NCI-H446 (cell line): Measurements from ENCODE around the gene PLSCR3.

ENCODE experiments used
- DNase-seq, 2 experiments: peaks; one replicate each; lab custom pipeline; 2025; lab: John Stamatoyannopoulos, UW

PLSCR3 gene

DNA sequence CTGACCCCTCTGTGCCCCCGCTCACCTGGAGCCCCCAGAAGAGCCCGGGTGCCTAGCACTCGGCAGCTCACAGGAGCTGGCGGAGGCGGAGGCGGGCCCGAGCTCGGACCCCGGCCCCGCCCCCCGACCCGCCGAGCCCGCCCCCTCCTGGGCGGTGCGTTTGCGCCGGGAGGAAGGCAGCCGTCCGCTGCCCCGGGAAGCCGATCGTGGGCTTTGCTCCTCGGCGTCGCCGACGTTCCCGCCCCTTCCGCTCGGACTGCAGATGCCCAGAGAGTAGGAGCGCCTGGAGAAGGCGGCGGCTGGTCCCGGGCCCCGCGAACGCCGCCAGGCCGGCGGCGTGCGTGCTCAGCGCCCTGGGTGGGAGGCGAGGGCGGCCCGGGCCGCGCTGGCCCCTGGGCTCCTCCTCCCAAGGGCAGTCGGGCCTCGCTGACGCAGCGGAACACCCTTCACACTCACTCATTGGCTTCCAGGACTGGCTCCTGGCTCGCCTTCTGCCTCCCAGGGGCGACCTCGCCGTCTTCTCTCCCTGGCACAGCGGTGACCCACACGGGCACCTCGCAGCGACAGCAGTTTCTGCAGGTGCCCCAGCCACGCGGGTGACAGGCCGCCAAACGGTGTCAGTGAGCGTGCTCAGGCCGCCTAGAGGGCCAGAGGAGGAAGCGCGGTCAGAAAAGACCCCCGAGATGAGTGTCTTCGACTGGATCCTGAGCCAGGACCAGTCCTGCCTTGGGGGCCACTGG is at the start of gene PLSCR3:
Gene PLSCR3, minus strand, starts transcription at position 74 of the 740 bp plus-strand sequence. CDS start 415 bp downstream, outside the sequence.
- DNase-seq = peak in 1 of 2 experiments; percentile 86

DNA sequence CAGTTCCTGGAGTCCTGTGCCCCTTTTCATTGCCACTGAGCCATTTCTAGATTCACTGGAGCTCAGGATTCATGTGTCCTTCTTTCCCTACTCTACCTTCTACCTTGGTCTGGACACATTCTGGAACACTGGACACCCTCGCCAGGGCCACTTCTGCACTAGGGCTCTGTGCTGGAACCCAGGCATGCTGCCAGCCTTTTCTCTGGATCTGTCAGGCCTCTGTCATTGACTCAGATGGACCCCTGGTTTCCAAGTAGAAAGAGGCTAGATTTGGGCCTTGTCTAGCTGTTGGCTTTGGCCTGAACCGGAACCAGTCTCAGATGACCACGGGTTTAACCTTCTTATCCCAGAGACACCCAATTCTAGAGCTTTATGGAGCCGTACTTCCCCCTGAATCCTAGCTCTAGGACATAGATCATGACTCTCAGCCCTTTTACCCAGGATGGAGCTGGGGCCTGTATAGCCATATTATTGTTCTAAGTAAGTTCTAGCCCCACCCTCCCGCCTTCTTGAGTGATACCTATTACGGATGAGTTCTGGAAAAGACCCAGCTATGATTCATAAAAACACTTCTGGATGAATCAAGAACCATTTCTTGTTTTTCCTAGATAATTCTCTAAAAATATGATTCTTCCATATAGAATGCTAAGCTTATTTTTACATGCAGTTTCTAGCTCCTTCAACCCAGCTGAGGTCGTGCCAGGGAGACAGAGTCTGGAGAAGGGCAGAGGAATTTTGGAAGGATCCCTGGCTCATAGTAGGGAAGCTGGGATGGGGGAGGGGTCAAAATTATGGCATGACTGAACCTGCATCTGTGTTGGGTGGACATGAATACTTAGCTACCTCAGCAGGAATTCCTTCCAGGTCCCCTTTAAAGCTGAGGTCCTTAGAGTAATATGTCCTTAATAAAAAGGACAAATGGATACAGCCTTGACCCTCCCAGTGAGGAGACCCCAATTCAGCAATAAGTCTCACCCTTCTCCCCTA is 49.5 kb upstream of the PLSCR3 start:
- no peak for DNase-seq

DNA sequence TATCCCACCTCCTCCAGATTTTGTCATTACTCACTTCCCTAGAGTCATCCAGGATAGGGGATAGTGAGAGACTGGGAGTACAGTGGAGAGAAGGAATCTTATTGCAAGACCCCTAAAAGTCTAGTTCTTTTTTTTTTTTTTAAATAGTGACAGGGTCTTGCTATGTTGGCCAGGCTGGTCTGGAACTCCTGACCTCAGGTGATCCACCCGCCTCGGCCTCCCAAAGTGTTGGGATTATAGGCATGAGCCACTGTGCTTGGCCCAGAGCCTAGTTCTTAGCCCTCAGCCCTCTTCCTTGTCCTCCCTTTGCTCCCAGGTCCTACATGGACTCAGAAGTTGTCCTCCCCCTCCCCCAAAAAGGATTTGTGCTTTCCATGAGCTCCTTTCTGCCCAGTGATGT is 47.8 kb upstream of the PLSCR3 start:
- no peak for DNase-seq

DNA sequence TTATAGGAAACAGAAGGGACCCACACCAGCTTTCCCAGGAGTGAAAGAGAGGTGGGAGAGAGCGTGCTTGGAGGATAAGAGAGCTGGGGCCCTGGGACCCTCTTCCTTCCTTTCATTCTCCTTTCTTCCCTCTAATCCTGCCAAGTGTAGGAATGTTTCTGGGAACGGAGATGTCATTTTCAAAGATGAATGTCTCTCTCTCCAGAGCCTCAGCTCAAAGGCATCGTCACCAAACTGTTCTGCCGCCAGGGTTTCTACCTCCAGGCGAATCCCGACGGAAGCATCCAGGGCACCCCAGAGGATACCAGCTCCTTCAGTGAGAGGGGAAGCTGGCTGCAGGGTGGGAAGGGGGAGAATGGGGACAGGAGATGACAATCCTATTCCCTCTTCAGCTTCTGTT is 46.9 kb upstream of the PLSCR3 start:
- DNase-seq = no peak

DNA sequence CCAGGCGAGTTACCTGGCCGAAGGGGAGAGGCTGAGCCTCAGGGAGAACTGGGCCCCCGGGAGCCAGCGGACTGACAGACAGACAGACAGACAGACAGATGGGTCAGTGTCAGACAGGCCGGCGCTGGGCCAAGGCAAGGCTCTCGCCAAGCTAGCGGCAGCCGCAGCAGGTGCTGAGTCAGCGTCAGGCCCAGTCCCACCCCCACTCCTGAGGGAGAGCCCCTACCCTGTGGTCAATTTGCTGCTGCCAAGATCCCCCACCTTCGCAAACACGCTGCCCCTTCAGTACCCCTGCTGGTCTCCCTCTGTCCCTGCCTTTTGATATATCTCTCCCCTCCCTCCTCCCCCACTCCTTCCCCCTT is 46.5 kb upstream of the PLSCR3 start:
- DNase-seq = peak in 1 of 2 experiments; percentile 67

DNA sequence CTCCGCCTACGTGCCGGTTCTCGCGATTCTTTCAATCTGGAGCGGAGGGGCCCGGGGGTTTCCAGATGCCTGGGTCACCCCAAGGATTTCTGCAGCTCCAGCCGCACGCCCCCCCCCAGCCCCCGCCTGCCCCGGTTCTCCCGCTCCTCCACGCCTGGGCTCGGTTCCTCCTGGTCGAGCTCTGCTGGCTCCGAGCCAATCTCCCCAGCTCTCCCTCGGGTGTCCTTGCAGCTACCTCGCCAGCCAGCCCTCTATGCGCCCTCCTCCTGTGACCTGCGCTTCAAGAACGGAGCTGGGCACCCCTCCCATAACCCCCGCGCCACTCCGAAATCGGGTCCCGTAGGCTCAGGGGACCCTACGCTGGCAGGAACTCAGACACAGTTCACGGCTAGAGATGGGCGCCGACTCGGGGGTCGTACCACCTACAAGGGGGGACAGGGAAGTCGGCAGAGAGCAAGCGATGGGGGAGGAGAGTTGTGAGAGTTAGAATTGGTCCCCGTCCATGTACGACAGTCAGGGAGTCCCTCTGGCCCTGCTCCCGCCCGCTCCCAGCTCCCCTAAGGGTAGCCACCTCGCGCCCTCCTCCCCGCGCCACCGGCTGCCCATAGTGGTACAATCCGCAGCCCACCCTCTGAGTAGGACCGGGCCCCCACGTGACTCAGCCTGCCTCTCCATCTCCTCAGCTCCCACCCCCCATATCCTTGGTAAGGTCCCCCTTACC is 45.9 kb upstream of the PLSCR3 start:
- DNase-seq = peak; percentile 57 to 72

DNA sequence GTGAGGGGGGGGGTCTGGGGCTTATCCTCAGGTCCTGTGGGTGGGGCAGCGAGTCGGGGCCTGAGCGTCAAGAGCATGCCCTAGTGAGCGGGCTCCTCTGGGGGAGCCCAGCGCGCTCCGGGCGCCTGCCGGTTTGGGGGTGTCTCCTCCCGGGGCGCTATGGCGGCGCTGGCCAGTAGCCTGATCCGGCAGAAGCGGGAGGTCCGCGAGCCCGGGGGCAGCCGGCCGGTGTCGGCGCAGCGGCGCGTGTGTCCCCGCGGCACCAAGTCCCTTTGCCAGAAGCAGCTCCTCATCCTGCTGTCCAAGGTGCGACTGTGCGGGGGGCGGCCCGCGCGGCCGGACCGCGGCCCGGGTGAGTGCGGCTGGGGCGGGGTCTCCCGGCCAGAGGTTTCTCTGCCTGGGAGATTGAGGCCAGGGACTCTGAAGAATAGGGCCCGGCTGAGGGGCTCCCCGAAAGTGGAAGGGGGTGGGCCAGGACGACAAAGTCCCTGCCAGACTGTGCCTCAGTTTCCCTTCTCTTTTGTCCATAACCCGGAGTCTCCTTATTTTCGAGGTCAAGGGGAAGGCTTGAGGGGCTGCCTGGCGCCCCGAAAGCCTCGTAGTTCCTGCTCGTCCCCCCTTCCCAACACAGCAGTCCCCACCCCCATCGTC is 45.3 kb upstream of the PLSCR3 start, which contains the start of gene FGF11:
Gene FGF11, plus strand, starts transcription at position 51 of the 651 bp plus-strand sequence. Its CDS starts 109 bp downstream, at position 160.
- no peak for DNase-seq

DNA sequence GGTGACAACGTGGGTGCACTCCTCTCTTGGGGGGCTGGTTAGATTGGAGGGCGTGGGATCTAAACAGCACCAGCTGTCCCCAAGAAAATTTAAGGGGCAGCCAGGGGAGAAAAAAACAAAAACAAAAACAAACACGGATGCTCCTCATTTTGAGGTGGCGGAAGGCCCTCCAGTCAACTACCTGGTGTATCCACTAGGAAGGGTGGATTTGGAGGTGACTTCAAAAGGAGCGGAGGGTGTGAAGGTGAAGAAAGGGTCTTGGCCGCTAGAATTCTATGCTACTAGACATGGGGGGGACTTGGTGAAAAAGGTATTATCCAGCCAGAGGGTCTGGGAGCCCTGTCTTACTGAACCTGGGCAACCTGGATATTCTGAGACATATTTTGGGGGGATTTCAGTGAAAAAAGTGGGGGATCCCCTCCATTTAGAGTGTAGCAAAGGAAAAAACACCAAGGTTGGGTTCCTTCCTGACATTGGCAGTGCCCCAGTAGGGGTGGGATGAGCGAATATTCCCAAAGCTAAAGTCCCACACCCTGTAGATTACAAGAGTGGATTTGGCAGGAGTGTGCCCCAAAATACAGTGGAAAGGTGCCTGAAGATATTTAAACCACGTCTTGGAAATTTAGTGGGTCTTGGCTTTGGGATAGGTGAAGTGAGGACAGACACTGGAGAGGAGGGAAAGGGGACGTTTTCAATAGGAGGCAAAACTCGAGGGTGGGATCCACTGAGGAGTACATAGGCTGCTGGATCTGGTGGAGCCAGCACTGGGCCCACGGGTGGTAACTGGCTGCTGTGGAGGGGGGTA is 44.5 kb upstream of the PLSCR3 start:
- no peak for DNase-seq

DNA sequence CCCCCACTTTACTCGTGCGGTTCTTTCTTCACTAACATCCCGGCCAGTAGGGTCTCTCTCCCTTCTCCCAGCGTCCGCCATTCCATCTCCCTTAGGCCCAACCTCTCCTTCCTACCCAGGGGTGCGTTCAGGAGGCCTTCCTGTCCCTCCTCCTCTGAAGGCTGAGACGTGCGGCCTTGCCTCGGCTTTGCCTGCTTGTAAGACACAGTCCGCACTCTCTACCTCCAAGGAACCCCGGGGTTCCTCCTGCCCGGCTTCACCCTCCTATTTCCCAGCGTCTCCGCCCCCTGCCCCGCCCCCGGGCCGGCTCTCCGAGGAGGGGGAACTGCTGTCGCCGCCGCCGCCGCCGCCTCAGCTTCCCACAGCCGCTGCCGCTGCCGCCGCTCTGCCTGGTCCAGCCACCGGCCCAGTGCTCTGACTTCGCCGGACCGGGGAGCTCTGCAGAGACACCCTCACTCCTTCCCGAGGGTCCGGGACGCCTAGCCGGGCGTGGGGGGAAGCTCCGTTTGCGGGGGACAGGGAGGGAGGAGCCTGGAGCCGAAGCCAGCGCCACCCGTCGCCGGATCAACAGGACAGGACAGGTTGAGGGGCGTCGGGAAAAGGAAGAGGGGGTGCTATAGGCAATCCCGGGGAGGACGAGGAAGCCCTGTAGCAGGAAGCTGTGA is 43.8 kb upstream of the PLSCR3 start:
- no peak for DNase-seq

DNA sequence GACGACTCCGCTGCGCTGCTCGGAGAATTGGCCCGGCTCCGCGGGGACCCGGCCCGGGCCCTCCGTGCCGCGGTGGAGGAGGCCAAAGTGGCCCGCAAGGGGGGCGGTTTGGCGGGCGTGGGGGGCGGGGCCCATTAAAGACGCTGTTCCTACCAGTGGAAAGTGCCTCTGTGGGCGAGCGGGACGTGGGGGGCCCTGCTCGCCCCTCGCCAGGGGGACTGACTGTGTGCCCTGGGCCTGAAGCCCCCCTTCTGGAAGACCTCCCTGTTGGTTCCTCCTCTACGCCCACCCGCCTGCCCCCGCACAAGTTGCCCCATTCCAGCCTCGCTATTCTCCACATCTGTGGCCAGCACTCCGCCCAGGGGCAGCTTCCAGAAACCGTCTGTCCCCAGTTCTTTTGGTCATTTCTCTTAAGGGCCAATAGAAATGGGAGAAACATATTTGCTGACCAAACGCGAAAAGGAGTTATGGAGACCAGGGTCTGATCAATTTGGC is 43.1 kb upstream of the PLSCR3 start:
- no peak for DNase-seq

DNA sequence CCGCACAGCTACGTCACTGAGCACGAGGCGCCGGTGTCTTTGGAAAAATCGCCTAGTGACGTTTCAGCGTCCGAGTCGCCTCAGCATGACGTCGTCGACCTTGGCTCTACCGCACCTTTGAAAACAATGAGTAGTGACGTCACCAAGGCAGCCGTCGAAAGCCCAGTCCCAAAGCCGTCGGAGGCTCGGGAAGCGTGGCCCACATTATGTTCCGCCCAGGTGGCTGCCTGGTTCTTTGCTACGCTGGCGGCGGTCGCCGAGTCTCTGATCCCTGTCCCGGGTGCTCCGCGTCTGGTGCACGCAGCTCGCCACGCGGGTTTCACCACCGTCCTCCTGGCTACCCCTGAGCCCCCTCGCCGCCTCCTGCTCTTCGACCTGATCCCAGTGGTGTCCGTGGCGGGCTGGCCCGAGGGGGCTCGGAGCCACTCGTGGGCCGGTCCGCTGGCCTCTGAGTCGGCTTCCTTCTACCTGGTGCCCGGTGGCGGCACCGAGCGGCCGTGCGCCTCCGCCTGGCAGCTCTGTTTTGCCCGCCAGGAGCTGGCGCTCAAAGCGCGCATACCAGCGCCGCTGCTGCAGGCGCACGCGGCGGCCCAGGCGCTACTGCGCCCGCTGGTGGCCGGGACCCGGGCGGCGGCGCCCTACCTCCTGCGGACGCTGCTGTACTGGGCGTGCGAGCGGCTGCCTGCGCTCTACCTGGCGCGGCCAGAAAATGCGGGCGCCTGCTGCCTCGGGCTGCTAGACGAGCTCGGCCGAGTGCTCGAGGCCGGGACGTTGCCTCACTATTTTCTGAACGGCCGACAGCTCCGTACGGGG is 42.4 kb upstream of the PLSCR3 start:
- peak; percentile 28 to 81 for DNase-seq

DNA sequence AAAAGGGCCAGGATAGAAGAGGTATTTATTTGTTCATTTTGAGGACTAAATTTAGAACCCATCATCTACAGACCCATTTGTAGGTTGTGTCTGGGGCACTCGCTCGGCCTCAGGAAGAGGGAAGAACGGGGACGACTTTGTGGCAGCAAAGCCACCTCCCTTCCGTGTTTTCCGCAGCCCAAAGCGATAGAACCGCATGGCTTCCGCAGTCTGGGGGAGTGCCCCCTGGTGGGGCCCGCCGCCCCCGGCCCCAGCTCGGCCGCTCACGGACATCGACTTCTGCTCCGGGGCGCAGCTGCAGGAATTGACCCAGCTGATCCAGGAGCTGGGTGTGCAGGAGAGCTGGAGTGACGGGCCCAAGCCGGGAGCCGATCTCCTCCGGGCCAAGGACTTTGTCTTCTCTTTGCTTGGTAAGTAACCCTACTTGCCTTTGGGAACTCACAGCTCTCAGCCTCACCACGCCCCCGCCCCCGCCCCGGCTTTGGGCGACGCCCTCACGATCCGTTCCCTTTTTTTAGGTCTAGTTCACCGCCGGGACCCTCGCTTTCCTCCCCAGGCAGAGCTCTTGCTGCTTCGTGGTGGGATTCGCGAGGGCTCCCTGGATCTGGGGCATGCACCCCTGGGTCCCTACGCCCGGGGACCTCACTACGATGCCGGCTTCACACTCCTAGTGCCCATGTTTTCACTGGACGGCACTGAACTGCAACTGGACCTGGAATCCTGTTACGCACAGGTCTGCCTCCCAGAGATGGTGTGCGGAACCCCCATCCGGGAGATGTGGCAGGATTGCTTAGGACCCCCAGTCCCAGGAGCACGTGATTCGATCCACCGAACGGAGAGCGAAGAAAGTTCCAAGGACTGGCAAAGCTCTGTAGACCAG is 41.6 kb upstream of the PLSCR3 start:
- peak in 1 of 2 experiments; percentile 34 for DNase-seq

DNA sequence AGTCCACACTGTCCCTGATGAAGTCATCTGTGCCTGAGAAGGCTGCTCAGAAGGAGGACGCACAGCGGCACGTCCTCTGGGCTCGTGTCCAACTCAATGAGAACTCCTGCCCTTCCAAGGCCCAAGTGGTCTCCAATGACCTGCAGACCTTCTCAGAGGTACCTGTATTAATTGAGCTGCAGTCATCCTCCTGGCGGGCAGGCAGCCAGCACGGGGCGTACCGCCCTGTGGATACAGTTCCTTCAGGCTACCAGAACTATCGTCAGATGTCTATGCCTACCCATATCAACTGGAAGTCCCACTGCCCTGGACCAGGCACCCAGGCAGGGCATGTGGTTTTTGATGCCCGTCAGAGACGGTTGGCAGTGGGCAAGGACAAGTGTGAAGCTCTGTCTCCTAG is 38.0 kb upstream of the PLSCR3 start:
- no peak for DNase-seq

DNA sequence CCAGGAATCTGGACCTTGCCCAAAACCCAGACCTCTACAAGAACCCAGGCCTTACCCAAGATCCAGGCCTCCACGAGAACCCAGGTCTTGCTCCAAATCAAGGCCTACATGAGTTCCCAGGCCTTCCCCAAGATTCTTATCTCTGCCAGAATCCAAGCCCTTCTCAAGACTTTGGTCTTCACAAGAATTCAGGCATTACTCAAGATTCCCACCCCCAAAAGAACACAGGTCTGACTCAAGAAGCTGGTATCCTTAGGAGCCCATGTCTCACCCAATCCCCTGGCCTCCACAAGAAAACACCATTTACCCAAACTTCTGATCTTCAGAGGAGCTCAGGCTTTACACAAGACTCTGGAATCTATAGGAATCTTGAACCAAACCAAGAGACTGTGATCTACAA is 36.9 kb upstream of the PLSCR3 start:
- no peak for DNase-seq

DNA sequence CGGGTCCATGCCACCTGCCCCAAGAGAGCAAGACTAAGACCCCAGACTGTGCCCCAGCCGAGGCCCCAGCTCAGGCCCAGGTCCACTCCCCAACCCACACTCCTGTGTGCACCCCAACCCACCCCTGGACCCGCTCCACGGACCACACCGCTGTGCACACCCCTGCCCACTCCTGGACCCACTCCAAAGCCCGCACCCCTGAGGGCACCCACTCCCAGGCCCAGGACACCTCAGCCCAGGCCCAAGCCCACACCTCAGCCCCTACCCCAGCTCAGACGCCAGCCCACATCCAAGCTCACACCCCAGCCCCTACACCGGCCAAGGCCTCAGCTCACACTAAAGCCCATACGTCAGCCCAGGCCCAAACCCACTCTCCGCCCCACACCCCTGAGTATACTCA is 35.4 kb upstream of the PLSCR3 start:
- no peak for DNase-seq

DNA sequence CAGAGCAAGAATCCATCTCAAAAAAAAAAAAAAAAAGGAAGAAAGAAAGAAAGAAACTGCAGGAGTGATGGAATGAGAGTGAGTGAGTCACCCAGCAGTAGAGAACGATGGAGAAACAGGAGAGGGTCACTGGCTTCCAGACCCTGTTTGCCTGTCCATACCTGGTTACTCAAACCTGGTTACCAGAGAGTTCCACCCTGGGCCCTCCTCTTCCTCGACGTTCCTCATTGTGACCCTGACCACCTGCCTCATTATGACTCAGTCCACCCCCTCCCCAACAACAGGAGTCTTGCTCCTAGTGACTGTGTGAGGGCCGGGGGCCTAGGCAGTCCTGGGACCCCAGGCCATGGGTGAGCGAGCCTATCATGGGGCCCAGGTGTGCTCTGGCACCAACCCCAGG is 34.2 kb upstream of the PLSCR3 start, which contains the start of gene SPEM3:
Gene SPEM3, plus strand, starts transcription at position 301 of the 400 bp plus-strand sequence. Its CDS starts 46 bp downstream, at position 347.
- DNase-seq = no peak

DNA sequence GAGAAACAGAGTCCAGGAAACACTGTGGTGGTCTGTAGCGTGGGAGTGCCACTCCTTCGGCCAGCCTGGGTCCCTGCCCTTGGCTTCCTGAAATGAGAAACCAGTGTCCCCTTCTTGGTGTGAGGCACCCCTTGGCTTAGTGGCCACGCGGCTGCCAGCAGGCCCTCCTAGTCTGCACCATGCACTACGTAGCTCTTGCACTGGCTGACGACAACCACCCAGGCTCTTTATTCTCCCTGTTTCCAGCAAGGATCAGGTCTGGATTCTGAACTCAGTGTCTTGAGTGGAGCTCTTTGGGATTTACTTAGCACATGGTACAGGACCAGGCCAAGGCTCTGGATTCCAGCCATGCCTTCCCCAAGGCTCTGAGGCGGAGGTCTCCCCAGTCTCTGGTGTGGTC is 33.2 kb upstream of the PLSCR3 start:
- DNase-seq = no peak

DNA sequence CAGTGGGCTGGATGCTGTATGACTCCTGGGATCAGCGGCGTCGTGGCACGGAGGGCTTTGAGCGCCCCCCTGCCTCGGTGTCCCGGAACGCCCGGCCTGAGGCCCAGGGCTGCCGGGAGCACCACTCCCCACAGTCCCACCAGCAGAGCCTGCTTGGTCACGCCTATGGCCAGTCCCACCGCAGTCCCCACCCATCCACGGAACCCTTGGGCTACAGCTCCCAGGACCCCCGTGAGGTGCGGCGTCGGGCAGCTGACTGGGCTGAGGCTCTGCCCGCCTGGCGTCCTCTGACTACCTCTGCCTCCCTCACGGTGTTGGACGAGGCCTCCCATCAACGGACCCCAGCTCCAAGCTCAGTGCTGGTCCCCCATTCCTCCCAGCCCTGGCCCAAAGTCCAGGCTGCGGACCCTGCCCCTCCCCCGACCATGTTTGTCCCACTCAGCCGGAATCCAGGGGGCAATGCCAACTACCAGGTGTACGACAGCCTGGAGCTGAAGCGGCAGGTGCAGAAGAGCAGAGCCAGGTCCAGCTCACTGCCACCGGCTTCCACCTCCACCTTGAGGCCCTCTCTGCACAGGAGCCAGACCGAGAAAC is 32.7 kb upstream of the PLSCR3 start:
- no peak for DNase-seq
